Natural killer cell (primary cell): Measurements from ENCODE around the gene RAPGEF3. TPM values are rescaled to one million over a fixed set of nuclear protein-coding genes. Genes with fewer than 3 reads are reported as not detected.
A peak's percentile ranks its signal among the peaks of the same experiment; 100 is the strongest.

Experiments
- ATAC-seq, 3 donors: fragments of 150-1000 bp in 2 of 3; fragments of 200-7000 bp in 1 of 3; cut with Tn5 transposase; 1 replicate in 1 of 3; 2 replicates in 2 of 3; pipeline ENCODE4 v1.10.0; 2021; ENCODE audit warnings: mild to moderate bottlenecking in 2 of 3, moderate library complexity in 2 of 3
- DNase-seq, 2 donors: peaks; one replicate each; pipeline versions ENCODE4 v3.0.0 to v3.0.0-alpha.2; 2013 to 2021; ENCODE audit warnings: mixed read lengths in 1 of 2
- H3K27ac ChIP-seq: one replicate; pipeline ENCODE4 v1.5.1; 2013; ENCODE audit warnings: mild to moderate bottlenecking, low read length
- H3K27me3 ChIP-seq: one replicate; pipeline ENCODE4 v1.6.1; 2013; ENCODE audit warnings: low read length; ENCODE audit not compliant: control insufficient read depth, insufficient read depth
- H3K36me3 ChIP-seq: one replicate; pipeline ENCODE4 v1.6.1; 2013; ENCODE audit warnings: low read length; ENCODE audit not compliant: control insufficient read depth, insufficient read depth
- H3K4me1 ChIP-seq: one replicate; pipeline ENCODE4 v1.6.1; 2013; ENCODE audit warnings: low read length; ENCODE audit not compliant: control insufficient read depth, insufficient read depth
- H3K4me3 ChIP-seq: one replicate; pipeline ENCODE4 v1.5.1; 2013; ENCODE audit warnings: low read length
- H3K9me3 ChIP-seq: one replicate; pipeline ENCODE4 v1.6.1; 2013; ENCODE audit warnings: low read length; ENCODE audit not compliant: control insufficient read depth, insufficient read depth
- H3K27ac Mint-ChIP-seq, 2 donors: one replicate each; pipeline ENCODE4 v1.8.0; 2022; ENCODE audit warnings: mild to moderate bottlenecking in 2 of 2, mixed read lengths in 2 of 2, moderate library complexity in 1 of 2
- H3K27me3 Mint-ChIP-seq, 2 donors: one replicate each; pipeline ENCODE4 v1.8.0; 2022; ENCODE audit warnings: low read depth in 2 of 2, mixed read lengths in 2 of 2
- H3K36me3 Mint-ChIP-seq: one replicate; pipeline ENCODE4 v1.8.0; 2022; ENCODE audit warnings: mixed read lengths
- H3K4me1 Mint-ChIP-seq, 2 donors: one replicate each; pipeline ENCODE4 v1.8.0; 2022; ENCODE audit warnings: mixed read lengths in 2 of 2
- H3K4me3 Mint-ChIP-seq: one replicate; pipeline ENCODE4 v1.8.0; 2022; ENCODE audit warnings: mild to moderate bottlenecking, moderate library complexity, mixed read lengths
- H3K9me3 Mint-ChIP-seq, 2 donors: one replicate each; pipeline ENCODE4 v1.8.0; 2022; ENCODE audit warnings: mixed read lengths in 2 of 2
- CTCF ChIP-seq: fragments of 200-600 bp; IDR thresholded peaks from one replicate; pipeline ENCODE4 v1.8.0; 2022; ENCODE audit warnings: antibody characterized with exemption
- WGBS: methylation state at CpG from one replicate; pipeline ENCODE4 v1.1.7; 2013; ENCODE audit warnings: missing lambda C conversion rate; ENCODE audit not compliant: insufficient coverage; 5-methylcytosine and 5-hydroxymethylcytosine counted together
- intact Hi-C: fragments of 100-400 bp; cut with micrococcal nuclease; formaldehyde crosslinking; loops from one replicate; pipeline ENCODE4 v1.14.2; 2022
- total RNA-seq, 4 donors: library from RNA; stranded (reverse); fragments of 120-200 nt in 1 of 4; gene quantifications; one replicate each; pipeline versions ENCODE4 v1.2.3 to v1.2.4, GENCODE V29; 2013 to 2022

The RAPGEF3 gene
- total RNA-seq, 3 donors from 2014 or later (not counting 1 experiment from before 2014, with no cell fraction given) = 0.23 to 0.73 (median 0.49) TPM

- Mint-ChIP-seq H3K36me3 (no peaks in the 10 kb centered on the region), H3K9me3 (no peaks in the 10 kb centered on the region), H3K27me3 (peaks cover 0 to 7% of the 10 kb centered on the region in 2 donors), H3K4me3 (no peak overlapping the region), H3K4me1 (peaks cover 12 to 20% of the 10 kb centered on the region in 2 donors), H3K27ac (no peak overlapping the region)
- Histone ChIP-seq H3K4me1 (peaks cover 15% of the 10 kb centered on the region), H3K27ac (no peak overlapping the region), H3K4me3 (no peak overlapping the region), H3K36me3 (no peaks in the 10 kb centered on the region), H3K27me3 (no peaks in the 10 kb centered on the region), H3K9me3 (no peaks in the 10 kb centered on the region)
- no peak for TF ChIP-seq CTCF
- ATAC-seq = no peak
- 90% methylated on average over 13 of the region's 13 CpGs for WGBS
- DNase-seq = no peak
- intact Hi-C loops = loop anchor here (1.0 to 5.0 kb wide), 6 partner anchors 51 to 451 kb away; partner anchors contain the start of gene TMEM106C
Measured at GRCh38 chr12:47715877-47716548, 42.7 kb downstream of the RAPGEF3 start.

DNA sequence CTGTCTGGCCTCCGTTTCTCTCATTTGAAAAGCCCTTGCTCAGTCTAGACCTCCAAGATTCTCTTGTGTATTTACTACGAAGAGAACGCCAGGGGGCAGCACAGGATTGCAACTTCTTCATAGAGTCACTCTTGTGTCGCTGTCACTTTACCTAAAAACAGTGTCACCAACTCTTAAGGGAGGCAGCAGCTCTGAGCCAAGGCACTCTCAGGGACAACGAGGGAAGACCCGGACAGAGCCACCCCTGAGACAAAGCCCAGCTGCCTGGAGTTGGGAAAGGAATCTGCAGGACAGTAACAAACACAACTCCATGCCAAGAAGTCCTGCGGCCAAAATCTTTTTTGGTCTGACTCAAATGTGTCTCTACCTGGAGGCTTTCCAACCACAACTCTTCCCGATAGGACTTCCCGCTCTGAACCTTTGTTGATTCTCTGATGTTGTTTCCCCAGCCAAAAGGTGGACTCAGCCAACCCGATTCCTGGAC lies 43.2 kb downstream of the RAPGEF3 start:
- no peaks in the 10 kb centered on the region for H3K36me3 Mint-ChIP-seq
- intact Hi-C loops = loop anchor here (1.0 to 5.0 kb wide), 6 partner anchors 52 to 452 kb away; partner anchors contain the start of gene TMEM106C
- peak; percentile 83 for TF ChIP-seq CTCF

GRCh38 chr12:47714826-47715386 lies 43.8 kb downstream of the RAPGEF3 start:
- TF ChIP-seq CTCF = no peak
- H3K27ac Mint-ChIP-seq = peak overlapping the region in 1 of 2 donors; percentile 39
- no peaks in the 10 kb centered on the region for H3K27me3 ChIP-seq
- H3K36me3 Mint-ChIP-seq = no peaks in the 10 kb centered on the region
- intact Hi-C loops = loop anchor here (1.0 to 5.0 kb wide), 6 partner anchors 52 to 452 kb away; partner anchors contain the start of gene TMEM106C
- peak in 1 of 3 donors; percentile 6 for ATAC-seq
- H3K27ac ChIP-seq = no peak overlapping the region
- peaks cover 0 to 7% of the 10 kb centered on the region in 2 donors for H3K27me3 Mint-ChIP-seq
- H3K9me3 Mint-ChIP-seq = no peaks in the 10 kb centered on the region
- 52% methylated on average over 5 of the region's 5 CpGs for whole genome bisulfite sequencing
- no peak overlapping the region for H3K4me3 ChIP-seq
- H3K4me3 Mint-ChIP-seq = no peak overlapping the region
- no peak for DNase-seq
- peaks cover 11 to 15% of the 10 kb centered on the region in 2 donors for H3K4me1 Mint-ChIP-seq
- no peaks in the 10 kb centered on the region for H3K9me3 ChIP-seq
- H3K36me3 ChIP-seq = no peaks in the 10 kb centered on the region
- H3K4me1 ChIP-seq = peaks cover 9% of the 10 kb centered on the region

More for the DNA sequence above, 43.2 kb downstream of the RAPGEF3 start:
- peak; percentile 68 to 92 for DNase-seq
- H3K4me3 ChIP-seq = no peak overlapping the region
- 31% methylated on average over 10 of the region's 10 CpGs for WGBS
- H3K36me3 ChIP-seq = no peaks in the 10 kb centered on the region
- H3K27ac Mint-ChIP-seq = peak overlapping the region in 1 of 2 donors; percentile 39
- peak; percentile 91 to 95 (median 91) for ATAC-seq
- peaks cover 7 to 15% of the 10 kb centered on the region in 2 donors for H3K4me1 Mint-ChIP-seq
- no peaks in the 10 kb centered on the region for H3K9me3 ChIP-seq
- H3K27ac ChIP-seq = no peak overlapping the region
- no peaks in the 10 kb centered on the region for H3K9me3 Mint-ChIP-seq
- H3K4me1 ChIP-seq = peaks cover 9% of the 10 kb centered on the region
- H3K27me3 Mint-ChIP-seq = peaks cover 0 to 7% of the 10 kb centered on the region in 2 donors
- no peaks in the 10 kb centered on the region for H3K27me3 ChIP-seq
- no peak overlapping the region for H3K4me3 Mint-ChIP-seq
